Mucosa of stomach (tissue), 1 donor: ENCODE data around the gene GET4.
"Not testable (repeated sequence)": the region's sequence is repeated elsewhere in the genome, so short reads cannot be mapped to it uniquely, and the experiment has no call there.

ENCODE experiments used
- H3K27me3 ChIP-seq: one replicate; pipeline ENCODE4 v1.7.0; 2013; ENCODE audit warnings: mild to moderate bottlenecking, low read length; ENCODE audit not compliant: control insufficient read depth, insufficient read depth
- H3K36me3 ChIP-seq: one replicate; pipeline ENCODE4 v1.7.0; 2013; ENCODE audit warnings: low read length; ENCODE audit not compliant: control insufficient read depth, insufficient read depth
- H3K4me1 ChIP-seq: one replicate; pipeline ENCODE4 v1.7.0; 2013; ENCODE audit warnings: mild to moderate bottlenecking, low read length; ENCODE audit not compliant: control insufficient read depth, insufficient read depth
- H3K4me3 ChIP-seq: one replicate; pipeline ENCODE4 v1.7.0; 2013; ENCODE audit warnings: low read length
- H3K9ac ChIP-seq: one replicate; pipeline ENCODE4 v1.7.0; 2013; ENCODE audit warnings: mild to moderate bottlenecking, low read length, moderate library complexity
- H3K9me3 ChIP-seq: one replicate; pipeline ENCODE4 v1.7.0; 2013; ENCODE audit warnings: mild to moderate bottlenecking, low read length, moderate library complexity; ENCODE audit not compliant: control insufficient read depth
- donor health status: Pancreatic carcinoma.

Gene GET4

GRCh38 chr7:899806-900205 lies 23.5 kb downstream of the GET4 start:
- no peak overlapping the region for H3K9ac ChIP-seq
- no peak overlapping the region for H3K4me3 ChIP-seq
- no peaks in the 10 kb centered on the region for H3K27me3 ChIP-seq
- peaks cover 21% of the 10 kb centered on the region for H3K4me1 ChIP-seq
- no peaks in the 10 kb centered on the region for H3K9me3 ChIP-seq
- peaks cover 6% of the 10 kb centered on the region for H3K36me3 ChIP-seq

GRCh38 chr7:900331-901040 lies 24.1 kb downstream of the GET4 start:
- H3K4me3 ChIP-seq: no peak overlapping the region
- peaks cover 21% of the 10 kb centered on the region for H3K4me1 ChIP-seq
- peaks cover 6% of the 10 kb centered on the region for H3K36me3 ChIP-seq
- H3K9ac ChIP-seq: no peak overlapping the region
- H3K9me3 ChIP-seq: no peaks in the 10 kb centered on the region
- H3K27me3 ChIP-seq: no peaks in the 10 kb centered on the region

GRCh38 chr7:901041-901387 lies 24.7 kb downstream of the GET4 start:
- no peaks in the 10 kb centered on the region for H3K27me3 ChIP-seq
- H3K9ac ChIP-seq: no peak overlapping the region
- H3K4me1 ChIP-seq: peaks cover 21% of the 10 kb centered on the region
- H3K9me3 ChIP-seq: no peaks in the 10 kb centered on the region
- H3K4me3 ChIP-seq: no peak overlapping the region
- H3K36me3 ChIP-seq: peaks cover under 1% of the 10 kb centered on the region

- H3K4me3 ChIP-seq: no peak overlapping the region
- H3K9ac ChIP-seq: no peak overlapping the region
- peaks cover 21% of the 10 kb centered on the region for H3K4me1 ChIP-seq
- H3K9me3 ChIP-seq: no peaks in the 10 kb centered on the region
- H3K36me3 ChIP-seq: no peaks in the 10 kb centered on the region
- no peaks in the 10 kb centered on the region for H3K27me3 ChIP-seq
Measured at GRCh38 chr7:901388-902154, 25.2 kb downstream of the GET4 start.

- Histone ChIP-seq H3K36me3 (no peaks in the 10 kb centered on the region), H3K27me3 (no peaks in the 10 kb centered on the region), H3K4me1 (peaks cover 21% of the 10 kb centered on the region), H3K4me3 (no peak overlapping the region), H3K9me3 (no peaks in the 10 kb centered on the region), H3K9ac (no peak overlapping the region)
Measured at GRCh38 chr7:902996-903395, 26.6 kb downstream of the GET4 start.

GRCh38 chr7:903921-904755 lies 27.8 kb downstream of the GET4 start:
- Histone ChIP-seq H3K9me3 (no peaks in the 10 kb centered on the region), H3K27me3 (no peaks in the 10 kb centered on the region), H3K9ac (no peak overlapping the region), H3K36me3 (no peaks in the 10 kb centered on the region), H3K4me1 (peaks cover 18% of the 10 kb centered on the region), H3K4me3 (no peak overlapping the region)

GRCh38 chr7:904847-905246 lies 28.5 kb downstream of the GET4 start:
- Histone ChIP-seq H3K9me3 (no peaks in the 10 kb centered on the region), H3K4me1 (peaks cover 21% of the 10 kb centered on the region), H3K4me3 (no peak overlapping the region), H3K27me3 (no peaks in the 10 kb centered on the region), H3K36me3 (no peaks in the 10 kb centered on the region), H3K9ac (no peak overlapping the region)

GRCh38 chr7:906776-907157 lies 30.4 kb downstream of the GET4 start:
- no peak overlapping the region for H3K9ac ChIP-seq
- no peaks in the 10 kb centered on the region for H3K27me3 ChIP-seq
- no peak overlapping the region for H3K4me3 ChIP-seq

GRCh38 chr7:907158-907980 lies 31.0 kb downstream of the GET4 start:
- Histone ChIP-seq H3K4me1 (peaks cover 16% of the 10 kb centered on the region), H3K27me3 (no peaks in the 10 kb centered on the region), H3K9me3 (no peaks in the 10 kb centered on the region), H3K36me3 (no peaks in the 10 kb centered on the region), H3K9ac (no peak overlapping the region), H3K4me3 (no peak overlapping the region)

More at GRCh38 chr7:906776-907157, 30.4 kb downstream of the GET4 start:
- H3K4me1 ChIP-seq: peaks cover 19% of the 10 kb centered on the region
- H3K9me3 ChIP-seq: no peaks in the 10 kb centered on the region
- no peaks in the 10 kb centered on the region for H3K36me3 ChIP-seq

GRCh38 chr7:908159-908581 lies 31.8 kb downstream of the GET4 start:
- H3K27me3 ChIP-seq: no peaks in the 10 kb centered on the region

GRCh38 chr7:908591-909357 lies 32.4 kb downstream of the GET4 start:
- not testable (repeated sequence) for H3K4me3 ChIP-seq, H3K27me3 ChIP-seq, H3K36me3 ChIP-seq, H3K9me3 ChIP-seq
- Histone ChIP-seq H3K9ac (peak overlapping the region; percentile 58), H3K4me1 (peaks cover 20% of the 10 kb centered on the region)

More at GRCh38 chr7:908159-908581, 31.8 kb downstream of the GET4 start:
- no peaks in the 10 kb centered on the region for H3K36me3 ChIP-seq
- H3K4me3 ChIP-seq: no peak overlapping the region
- no peaks in the 10 kb centered on the region for H3K9me3 ChIP-seq
- no peak overlapping the region for H3K9ac ChIP-seq
- H3K4me1 ChIP-seq: peaks cover 16% of the 10 kb centered on the region
